ENCODE results near the gene IPMK. TPM values are rescaled to one million over a fixed set of nuclear protein-coding genes. Genes with fewer than 3 reads are reported as not detected.

The IPMK gene
- total and polyA plus RNA-seq, 9 of the 15 experiments (the other 6 are each of a cell fraction or from before 2014, with no cell fraction given), result 0.98 to 4.4 (median 2.7) TPM

GRCh38 chr10:58302254-58302653 lies 34.6 kb upstream of the IPMK start:
- H3K27ac ChIP-seq (ENCODE audit: extremely low read depth, low read depth, low read length), result no peak overlapping the region
- H3K9me1 ChIP-seq (ENCODE audit: control insufficient read depth, insufficient read depth, low read length), result no peaks in the 10 kb centered on the region
- H3K4me2 ChIP-seq (ENCODE audit: insufficient read depth, low read length), result no peak overlapping the region
- peaks cover 0 to 2% of the 10 kb centered on the region in 2 experiments; a peak in 1 of 5 replicates for H3K27me3 ChIP-seq (ENCODE audit: control insufficient read depth in 2 of 2, insufficient read depth in 2 of 2, low read length in 2 of 2)
- no peak overlapping the region for H3K9ac ChIP-seq (ENCODE audit: insufficient read depth in 1 of 2, low read depth in 2 of 2, low read length in 2 of 2)
- H3K9me3 ChIP-seq (replicated peaks; ENCODE audit: control insufficient read depth, insufficient read depth, low read depth, low read length), result no peaks in the 10 kb centered on the region
- H4K20me1 ChIP-seq (replicated peaks; ENCODE audit: control insufficient read depth, insufficient read depth, low read length), result no peaks in the 10 kb centered on the region
- CTCF ChIA-PET (ENCODE audit: low intra/inter-chr PET ratio), result no interaction called here
- H2AFZ ChIP-seq (ENCODE audit: low read depth, low read length), result no peak overlapping the region
- ATAC-seq (no peak), FAIRE-seq (no peak), DNase-seq (ENCODE audit: extremely low read depth in 1 of 4, low spot score in 3 of 4) (no peak)
- no peak overlapping the region for H3K4me3 ChIP-seq
- in situ Hi-C loops (cut with MboI) (no loop called here), intact Hi-C loops (cut with micrococcal nuclease) (no loop called here)
- no TSS peak for BruUV-seq (replicated peaks)
- POLR2A ChIA-PET, result no interaction called here
- H3K36me3 ChIP-seq (ENCODE audit: control insufficient read depth, insufficient read depth, low read length), result no peaks in the 10 kb centered on the region
- WGBS (ENCODE audit: insufficient coverage, low coverage, missing lambda C conversion rate), result 0% methylated on average over 2 of the region's 2 CpGs
- H3K79me2 ChIP-seq (ENCODE audit: control insufficient read depth, insufficient read depth, low read length), result no peaks in the 10 kb centered on the region
- no peaks in the 10 kb centered on the region for H3K4me1 ChIP-seq (replicated peaks in 1 of 2; ENCODE audit: control insufficient read depth in 2 of 2, insufficient read depth in 2 of 2, low read length in 2 of 2)
- TF ChIP-seq ARID3A (IDR thresholded peaks at IDR 0.05; ENCODE audit: borderline replicate concordance, low read depth, low read length) (no peak), ZNF79 (CRISPR knock-in tag; IDR thresholded peaks at IDR 0.05; ENCODE audit: low read depth) (no peak), THAP7 (CRISPR knock-in tag; IDR thresholded peaks at IDR 0.05) (no peak), SRSF1 (IDR thresholded peaks at IDR 0.05; ENCODE audit: low read depth, low read length) (no peak), ZNF766 (CRISPR knock-in tag; conservative IDR thresholded peaks at IDR 0.05) (no peak), ZNF551 (CRISPR knock-in tag; IDR thresholded peaks at IDR 0.05) (no peak), PRMT5 (CRISPR knock-in tag; IDR thresholded peaks at IDR 0.05) (no peak), POLR2H (tag; IDR thresholded peaks at IDR 0.05; ENCODE audit: low read depth) (no peak), ZNF398 (CRISPR knock-in tag; IDR thresholded peaks at IDR 0.05) (no peak), FOXP4 (CRISPR knock-in tag; IDR thresholded peaks at IDR 0.05; ENCODE audit: borderline replicate concordance) (no peak), MCM3 (IDR thresholded peaks at IDR 0.05) (no peak), HDGF (IDR thresholded peaks at IDR 0.05) (no peak), BRF1 (IDR thresholded peaks at IDR 0.05; ENCODE audit: borderline replicate concordance, extremely low read depth, insufficient read length) (no peak), IFI16 (CRISPR knock-in tag; IDR thresholded peaks at IDR 0.05) (no peak), DNMT1 (IDR thresholded peaks at IDR 0.05) (no peak)
- TF ChIP-seq, protein P1, sequence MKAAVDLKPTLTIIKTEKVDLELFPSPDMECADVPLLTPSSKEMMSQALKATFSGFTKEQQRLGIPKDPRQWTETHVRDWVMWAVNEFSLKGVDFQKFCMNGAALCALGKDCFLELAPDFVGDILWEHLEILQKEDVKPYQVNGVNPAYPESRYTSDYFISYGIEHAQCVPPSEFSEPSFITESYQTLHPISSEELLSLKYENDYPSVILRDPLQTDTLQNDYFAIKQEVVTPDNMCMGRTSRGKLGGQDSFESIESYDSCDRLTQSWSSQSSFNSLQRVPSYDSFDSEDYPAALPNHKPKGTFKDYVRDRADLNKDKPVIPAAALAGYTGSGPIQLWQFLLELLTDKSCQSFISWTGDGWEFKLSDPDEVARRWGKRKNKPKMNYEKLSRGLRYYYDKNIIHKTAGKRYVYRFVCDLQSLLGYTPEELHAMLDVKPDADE (conservative IDR thresholded peaks at IDR 0.05; ENCODE audit: control insufficient read depth, low read depth, low read length), result no peak
